IMR-90 (cell line): Measurements from ENCODE around the gene CLDN34. TPM values are rescaled to one million over a fixed set of nuclear protein-coding genes. Genes with fewer than 3 reads are reported as not detected.
A peak's percentile ranks its signal among the peaks of the same experiment; 100 is the strongest.

Experiments used
- ATAC-seq: fragments of 200-7000 bp; cut with Tn5 transposase; 2 replicates; pipeline ENCODE4 v1.9.1; 2020; ENCODE audit warnings: low read depth, mild to moderate bottlenecking, moderate library complexity
- BruUV-seq: library from RNA; stranded (reverse); fragments of 400-500 nt; replicated peaks from 2 replicates; lab custom pipeline; 2021; lab: Mats Ljungman, UMichigan
- CTCF ChIA-PET: fragments of 300-600 bp; formaldehyde crosslinking; extraction: SDS; loops from one replicate; lab custom pipeline; 2021; ENCODE audit warnings: antibody characterized with exemption; lab: Yijun Ruan, JAX
- POLR2A ChIA-PET: fragments of 300-600 bp; sonication (Branson Sonifier 250); formaldehyde crosslinking; loops from one replicate; lab custom pipeline; 2022; ENCODE audit warnings: antibody characterized with exemption; ENCODE audit not compliant: unreplicated experiment; lab: Charles Lee
- DNase-seq: peaks from one replicate; pipeline ENCODE4 v3.0.0; 2013
- H2AFZ ChIP-seq: replicated peaks from 2 replicates; pipeline ENCODE3; 2013; ENCODE audit warnings: low read length, mild to moderate bottlenecking; ENCODE audit not compliant: poor library complexity
- H2AK5ac ChIP-seq: 2 replicates; pipeline ENCODE4 v1.6.1; 2013; ENCODE audit warnings: low read depth, low read length, inconsistent platforms
- H2AK9ac ChIP-seq: replicated peaks from 2 replicates; pipeline ENCODE3; 2013; ENCODE audit warnings: mild to moderate bottlenecking, low read depth, low read length, moderate library complexity; ENCODE audit not compliant: poor library complexity
- H2BK120ac ChIP-seq: 2 replicates; pipeline ENCODE4 v1.6.1; 2013; ENCODE audit warnings: low read depth, low read length, inconsistent platforms
- H2BK15ac ChIP-seq: 3 replicates; pipeline ENCODE4 v1.6.1; 2013; ENCODE audit warnings: low read depth, low read length, inconsistent platforms
- H2BK20ac ChIP-seq: 2 replicates; pipeline ENCODE4 v1.6.1; 2013; ENCODE audit warnings: low read depth, mild to moderate bottlenecking, inconsistent platforms, low read length, moderate library complexity
- H2BK5ac ChIP-seq: 2 replicates; pipeline ENCODE4 v1.6.1; 2013; ENCODE audit warnings: mild to moderate bottlenecking, low read depth, low read length, inconsistent platforms; ENCODE audit not compliant: poor library complexity, severe bottlenecking
- H3K14ac ChIP-seq: replicated peaks from 2 replicates; pipeline ENCODE4 v1.6.1; 2013; ENCODE audit warnings: low read depth, low read length, inconsistent platforms
- H3K18ac ChIP-seq: 2 replicates; pipeline ENCODE4 v1.6.1; 2013; ENCODE audit warnings: low read depth, low read length, control low read depth
- H3K23ac ChIP-seq: 2 replicates; pipeline ENCODE4 v1.6.1; 2013; ENCODE audit warnings: low read depth, low read length, inconsistent platforms
- H3K27ac ChIP-seq: 2 replicates; pipeline ENCODE4 v1.5.1; 2013; ENCODE audit warnings: mild to moderate bottlenecking, control low read depth, low read length; ENCODE audit not compliant: insufficient read depth
- H3K27me3 ChIP-seq: 2 replicates; pipeline ENCODE4 v1.6.1; 2013; ENCODE audit warnings: low read length; ENCODE audit not compliant: control insufficient read depth, insufficient read depth
- H3K36me3 ChIP-seq: 2 replicates; pipeline ENCODE4 v1.6.1; 2013; ENCODE audit warnings: low read length, mixed read lengths; ENCODE audit not compliant: control insufficient read depth, insufficient read depth
- H3K4ac ChIP-seq: 2 replicates; pipeline ENCODE4 v1.6.1; 2013; ENCODE audit warnings: low read depth, low read length, inconsistent platforms
- H3K4me1 ChIP-seq: 2 replicates; pipeline ENCODE4 v1.6.1; 2013; ENCODE audit warnings: low read length, mixed read lengths; ENCODE audit not compliant: control insufficient read depth, insufficient read depth
- H3K4me2 ChIP-seq: 2 replicates; pipeline ENCODE4 v1.6.1; 2013; ENCODE audit warnings: low read depth, mild to moderate bottlenecking, control low read depth, low read length, moderate library complexity
- H3K4me3 ChIP-seq: 2 replicates; pipeline ENCODE4 v1.5.1; 2013; ENCODE audit warnings: low read depth, mild to moderate bottlenecking, control low read depth, low read length, moderate library complexity; ENCODE audit not compliant: insufficient read depth
- H3K56ac ChIP-seq: 2 replicates; pipeline ENCODE4 v1.6.1; 2013; ENCODE audit warnings: low read length, inconsistent platforms; ENCODE audit not compliant: insufficient read depth; ENCODE audit errors: extremely low read depth
- H3K79me1 ChIP-seq, 2 experiments: 2 replicates each; pipeline ENCODE4 v1.6.1; 2013; ENCODE audit warnings: low read length in 2 of 2, inconsistent platforms in 1 of 2, low read depth in 1 of 2
- H3K9ac ChIP-seq: 2 replicates; pipeline ENCODE4 v1.6.1; 2013; ENCODE audit warnings: low read depth, low read length, control low read depth
- H3K9me1 ChIP-seq: 2 replicates; pipeline ENCODE4 v1.6.1; 2013; ENCODE audit warnings: low read length, inconsistent platforms; ENCODE audit not compliant: insufficient read depth
- H3K9me3 ChIP-seq: 2 replicates; pipeline ENCODE4 v1.6.1; 2013; ENCODE audit warnings: low read length; ENCODE audit not compliant: control insufficient read depth, insufficient read depth
- H4K20me1 ChIP-seq: 2 replicates; pipeline ENCODE4 v1.6.1; 2013; ENCODE audit warnings: low read length, inconsistent platforms; ENCODE audit not compliant: insufficient read depth
- H4K5ac ChIP-seq: 2 replicates; pipeline ENCODE4 v1.6.1; 2013; ENCODE audit warnings: mild to moderate bottlenecking, low read depth, low read length, control low read depth
- H4K8ac ChIP-seq, 2 experiments: 2 replicates each; pipeline ENCODE4 v1.6.1; 2013; ENCODE audit warnings: low read depth in 2 of 2, low read length in 2 of 2, control low read depth in 1 of 2, inconsistent platforms in 1 of 2
- H4K91ac ChIP-seq: 2 replicates; pipeline ENCODE4 v1.6.1; 2013; ENCODE audit warnings: low read depth, low read length, inconsistent platforms; ENCODE audit not compliant: insufficient read depth
- CHD1 ChIP-seq: IDR thresholded peaks from 2 replicates; pipeline ENCODE4 v1.6.1; 2012; ENCODE audit warnings: low read depth, low read length, improper control_type of control experiment
- CTCF ChIP-seq: conservative IDR thresholded peaks from 2 replicates; pipeline ENCODE4 v1.5.1; 2012; ENCODE audit warnings: mild to moderate bottlenecking, low read depth, low read length, improper control_type of control experiment
- ELK1 ChIP-seq: fragments of 150-350 bp; IDR thresholded peaks from 2 replicates; pipeline ENCODE4 v1.6.1; 2016; ENCODE audit warnings: low read depth, mild to moderate bottlenecking, low read length, moderate library complexity, borderline replicate concordance
- MAZ ChIP-seq: IDR thresholded peaks from 2 replicates; pipeline ENCODE4 v1.6.1; 2012; ENCODE audit warnings: low read depth, mild to moderate bottlenecking, low read length, improper control_type of control experiment, moderate library complexity, borderline replicate concordance
- RAD21 ChIP-seq: IDR thresholded peaks from 2 replicates; pipeline ENCODE4 v1.6.1; 2012; ENCODE audit warnings: low read length, improper control_type of control experiment
- RCOR1 ChIP-seq: IDR thresholded peaks from 2 replicates; pipeline ENCODE4 v1.6.1; 2012; ENCODE audit warnings: mild to moderate bottlenecking, low read length, improper control_type of control experiment; ENCODE audit not compliant: insufficient replicate concordance
- SMC3 ChIP-seq: fragments of 150-350 bp; IDR thresholded peaks from 2 replicates; pipeline ENCODE4 v1.6.1; 2016; ENCODE audit warnings: low read depth, mild to moderate bottlenecking, antibody characterized with exemption, low read length, moderate library complexity
- WGBS, 2 experiments: methylation state at CpG; one replicate each; pipeline versions ENCODE4 v1.1.5 to v1.1.7; 2013; ENCODE audit warnings: missing lambda C conversion rate in 2 of 2; ENCODE audit not compliant: insufficient read length in 1 of 2; ENCODE audit errors: extremely low coverage in 2 of 2; 5-methylcytosine and 5-hydroxymethylcytosine counted together
- dilution Hi-C: fragments of 300-500 bp; cut with HindIII; formaldehyde crosslinking; loops from one replicate; pipeline ENCODE4 v1.14.3; 2018; ENCODE audit warnings: low sequenced_read_pairs; ENCODE audit not compliant: unreplicated experiment
- in situ Hi-C: fragments of 300-500 bp; cut with MboI; formaldehyde crosslinking; loops from 3 replicates; pipeline ENCODE4 v1.14.3; 2019; ENCODE audit warnings: low sequenced_read_pairs, inconsistent platforms, mixed read lengths
- intact Hi-C: fragments of 100-400 bp; cut with micrococcal nuclease; formaldehyde crosslinking; loops from 2 replicates; pipeline ENCODE4 v1.10.0; 2022
- polyA plus RNA-seq, 3 experiments: library from polyadenylated mRNA; depleted of rRNA; stranded (reverse); fragments of >200 nt; gene quantifications; 2 replicates each; pipeline ENCODE4 v1.2.3, GENCODE V29; 2012; ENCODE audit warnings: low replicate concordance in 1 of 3
- total RNA-seq: library from RNA; depleted of rRNA; stranded (reverse); fragments of >200 nt; gene quantifications from 2 replicates; pipeline ENCODE4 v1.2.3, GENCODE V29; 2012

CLDN34 gene
- total and polyA plus RNA-seq, 2 of the 4 experiments (the other 2 are of a cell fraction), result 0.14 TPM; not detected in 1

GRCh38 chrX:9927698-9928482 is 39.3 kb upstream of the CLDN34 start:
- dilution Hi-C loops, result no loop called here

More at GRCh38 chrX:9927698-9928482, 39.3 kb upstream of the CLDN34 start:
- intact Hi-C loops (no loop called here), in situ Hi-C loops (no loop called here)
- no TSS peak for BruUV-seq
- POLR2A ChIA-PET, result no interaction called here
- DNase-seq (peak; percentile 13), ATAC-seq (peak; percentile 40)
- H4K20me1 ChIP-seq, result no peaks in the 10 kb centered on the region
- peaks cover 12% of the 10 kb centered on the region; the same call in 1 of the 2 replicates for H3K9me1 ChIP-seq
- no peak overlapping the region for H2BK120ac ChIP-seq
- peaks cover 4% of the 10 kb centered on the region; the same call in 1 of the 2 replicates for H3K4me1 ChIP-seq
- no peak overlapping the region; the same call in 2 of the 3 replicates for H2BK15ac ChIP-seq
- no peak overlapping the region; the same call in 1 of the 2 replicates for H3K23ac ChIP-seq
- H2AK5ac ChIP-seq, result no peak overlapping the region
- peak overlapping the region; percentile 28; the same call in 1 of the 2 replicates for H3K4me2 ChIP-seq
- no peak overlapping the region for H3K56ac ChIP-seq
- H2BK20ac ChIP-seq, result no peak overlapping the region
- H3K9me3 ChIP-seq, result no peaks in the 10 kb centered on the region; the same call in 1 of the 2 replicates
- no peak overlapping the region for H3K18ac ChIP-seq
- H4K5ac ChIP-seq, result no peak overlapping the region
- H3K9ac ChIP-seq, result no peak overlapping the region
- H3K14ac ChIP-seq, result no peak overlapping the region
- no peak overlapping the region for H4K91ac ChIP-seq
- H4K8ac ChIP-seq, result peak overlapping the region in 1 of 2 experiments; percentile 5; a peak in 1 of 4 replicates
- H2BK5ac ChIP-seq, result no peak overlapping the region
- no peak overlapping the region for H3K27ac ChIP-seq
- peaks cover 4 to 21% of the 10 kb centered on the region in 2 experiments; a peak in 2 of 4 replicates for H3K79me1 ChIP-seq
- CTCF ChIA-PET, result interaction anchor here (0.6 kb wide), 2 partner anchors 10 to 48 kb away, joined by 3 to 4 read pairs; no protein-coding TSS in a partner anchor
- no peak overlapping the region for H2AK9ac ChIP-seq
- H3K36me3 ChIP-seq, result no peaks in the 10 kb centered on the region; the same call in 1 of the 2 replicates
- 0 out of 2 replicates have a peak overlapping the region, but pooled peaks have one; percentile 9 for H3K4ac ChIP-seq
- no peak overlapping the region for H2AFZ ChIP-seq
- TF ChIP-seq RAD21 (no peak), SMC3 (no peak), CTCF (no peak), CHD1 (no peak), MAZ (no peak), RCOR1 (no peak), ELK1 (no peak)
- H3K4me3 ChIP-seq, result no peak overlapping the region
- no peaks in the 10 kb centered on the region for H3K27me3 ChIP-seq
- WGBS, 2 experiments, result 5% methylated on average over 4 of the region's 11 CpGs; no CpG with 5 or more reads in 1 of the 2 experiments
